A673 (cell line): ENCODE measurements around the gene RTN4. TPM values are rescaled to one million over a fixed set of nuclear protein-coding genes. Genes with fewer than 3 reads are reported as not detected.
"Not testable (repeated sequence)": the region's sequence is repeated elsewhere in the genome, so short reads cannot be mapped to it uniquely, and the experiment has no call there.

Experiments used
- BruUV-seq: library from RNA; stranded (reverse); fragments of 400-500 nt; replicated peaks from 2 replicates; lab custom pipeline; 2021; lab: Mats Ljungman, UMichigan
- CTCF ChIA-PET: fragments of 300-600 bp; sonication (Branson Sonifier 250); formaldehyde crosslinking; loops from one replicate; lab custom pipeline; 2022; ENCODE audit warnings: antibody characterized with exemption; lab: Charles Lee
- POLR2A ChIA-PET: fragments of 300-600 bp; sonication (Branson Sonifier 250); formaldehyde crosslinking; loops from one replicate; lab custom pipeline; 2022; ENCODE audit warnings: antibody characterized with exemption; ENCODE audit not compliant: low non-redundant PET; lab: Charles Lee
- DNase-seq: peaks from one replicate; pipeline ENCODE4 v3.0.0-alpha.2; 2015; ENCODE audit warnings: low spot score
- H3K27ac ChIP-seq: fragments of 200-600 bp; sonication (generic); 2 replicates; pipeline ENCODE4 v1.5.1; 2016; ENCODE audit warnings: mixed run types, low read depth, mild to moderate bottlenecking, mixed read lengths, antibody characterized with exemption, low read length; ENCODE audit not compliant: poor library complexity, severe bottlenecking
- H3K27me3 ChIP-seq: fragments of 200-600 bp; sonication (generic); replicated peaks from 2 replicates; pipeline ENCODE4 v1.6.1; 2017; ENCODE audit warnings: mixed run types, low read depth, mild to moderate bottlenecking, mixed read lengths, antibody characterized with exemption, low read length; ENCODE audit not compliant: insufficient read depth, poor library complexity
- H3K36me3 ChIP-seq: fragments of 200-600 bp; sonication (generic); 2 replicates; pipeline ENCODE4 v1.6.1; 2016; ENCODE audit warnings: mixed run types, mild to moderate bottlenecking, mixed read lengths, antibody characterized with exemption, low read length; ENCODE audit not compliant: insufficient read depth, poor library complexity, severe bottlenecking
- H3K4me1 ChIP-seq: fragments of 200-600 bp; sonication (generic); 2 replicates; pipeline ENCODE4 v1.6.1; 2017; ENCODE audit warnings: mixed run types, mild to moderate bottlenecking, mixed read lengths, antibody characterized with exemption, low read length; ENCODE audit not compliant: insufficient read depth, poor library complexity, severe bottlenecking
- H3K4me3 ChIP-seq: fragments of 200-600 bp; sonication (generic); 2 replicates; pipeline ENCODE4 v1.5.1; 2016; ENCODE audit warnings: low read depth, mixed run types, mild to moderate bottlenecking, mixed read lengths, low read length; ENCODE audit not compliant: poor library complexity, severe bottlenecking
- H3K9me3 ChIP-seq: fragments of 200-600 bp; sonication (generic); 2 replicates; pipeline ENCODE4 v1.6.1; 2016; ENCODE audit warnings: mixed run types, low read depth, mild to moderate bottlenecking, mixed read lengths, antibody characterized with exemption, low read length; ENCODE audit not compliant: poor library complexity, severe bottlenecking
- CTCF ChIP-seq: fragments of 300-800, 200-600 bp; sonication (generic); conservative IDR thresholded peaks from 2 replicates; pipeline ENCODE4 v1.5.1; 2017; ENCODE audit warnings: low read depth, mild to moderate bottlenecking, antibody characterized with exemption, low read length, moderate library complexity, mixed read lengths
- EZH2 ChIP-seq: fragments of 200-600 bp; sonication (generic); IDR thresholded peaks from 2 replicates; pipeline ENCODE4 v1.6.1; 2017; ENCODE audit warnings: borderline replicate concordance, low read depth, mild to moderate bottlenecking, mixed read lengths, antibody characterized with exemption, low read length; ENCODE audit not compliant: poor library complexity, severe bottlenecking
- intact Hi-C: fragments of 100-400 bp; cut with micrococcal nuclease; formaldehyde crosslinking; loops from one replicate; pipeline ENCODE4 v1.10.0; 2022; ENCODE audit not compliant: unreplicated experiment
- total RNA-seq: library from RNA; stranded (reverse); gene quantifications from 2 replicates; pipeline ENCODE4 v1.2.3, GENCODE V29; 2021

RTN4 gene
- total RNA-seq, 1 experiment from 2014 or later = 275 TPM

GRCh38 chr2:55080204-55080738, 30.0 kb upstream of the RTN4 start:
- intact Hi-C loops = no loop called here
- Histone ChIP-seq H3K9me3 (no peaks in the 10 kb centered on the region), H3K4me1 (no peaks in the 10 kb centered on the region), H3K36me3 (no peaks in the 10 kb centered on the region), H3K27me3 (no peaks in the 10 kb centered on the region), H3K27ac (no peak overlapping the region), H3K4me3 (no peak overlapping the region)
- POLR2A ChIA-PET = no interaction called here
- TF ChIP-seq EZH2 (no peak), CTCF (no peak)
- CTCF ChIA-PET = no interaction called here
- DNase-seq = no peak
- BruUV-seq = no TSS peak

- no peak overlapping the region for H3K4me3 ChIP-seq
- ChIA-PET CTCF (no interaction called here), POLR2A (no interaction called here)
- no peak overlapping the region for H3K27ac ChIP-seq
- H3K4me1 ChIP-seq = no peaks in the 10 kb centered on the region
- H3K27me3 ChIP-seq = no peaks in the 10 kb centered on the region
- H3K36me3 ChIP-seq = no peaks in the 10 kb centered on the region
- no peaks in the 10 kb centered on the region for H3K9me3 ChIP-seq
- no TSS peak for BruUV-seq
- intact Hi-C loops = no loop called here
- no peak for TF ChIP-seq CTCF
- no peak for TF ChIP-seq EZH2
- DNase-seq = no peak
Measured at GRCh38 chr2:55078956-55079355, 28.7 kb upstream of the RTN4 start.

GRCh38 chr2:55076721-55077120, 26.5 kb upstream of the RTN4 start:
- ChIA-PET CTCF (no interaction called here), POLR2A (interaction anchor here (0.5 kb wide), 1 partner anchor 154 kb away, joined by 3 read pairs; no protein-coding TSS in a partner anchor)
- TF ChIP-seq EZH2 (no peak), CTCF (no peak)
- intact Hi-C loops = no loop called here
- Histone ChIP-seq H3K36me3 (no peaks in the 10 kb centered on the region), H3K4me1 (peaks cover 12% of the 10 kb centered on the region), H3K27ac (no peak overlapping the region), H3K27me3 (no peaks in the 10 kb centered on the region), H3K4me3 (no peak overlapping the region), H3K9me3 (no peaks in the 10 kb centered on the region)
- BruUV-seq = no TSS peak
- no peak for DNase-seq

GRCh38 chr2:55076019-55076418, 25.8 kb upstream of the RTN4 start:
- peaks cover 12% of the 10 kb centered on the region for H3K4me1 ChIP-seq
- H3K9me3 ChIP-seq, H3K27me3 ChIP-seq, DNase-seq, H3K4me3 ChIP-seq, intact Hi-C loops, POLR2A ChIA-PET, H3K36me3 ChIP-seq, BruUV-seq, CTCF ChIA-PET, H3K27ac ChIP-seq: not testable (repeated sequence)
